BE2C (cell line): ENCODE results near the gene C2CD4D.

Source experiments
- DNase-seq: peaks from one replicate; pipeline ENCODE4 v3.0.0-alpha.2; 2020
- H3K27me3 ChIP-seq: fragments of 250-450 bp; sonication (Bioruptor Pico); 2 replicates; pipeline ENCODE4 v1.5.1; 2020; ENCODE audit warnings: mild to moderate bottlenecking
- H3K36me3 ChIP-seq: fragments of 250-450 bp; sonication (Bioruptor Pico); 2 replicates; pipeline ENCODE4 v1.5.1; 2020; ENCODE audit warnings: mild to moderate bottlenecking
- H3K4me1 ChIP-seq: fragments of 250-450 bp; sonication (Bioruptor Pico); 2 replicates; pipeline ENCODE4 v1.5.1; 2020
- H3K4me3 ChIP-seq: 2 replicates; pipeline ENCODE4 v1.5.1; 2011; ENCODE audit warnings: low read depth, low read length
- H3K9me3 ChIP-seq: fragments of 250-450 bp; sonication (Bioruptor Pico); 2 replicates; pipeline ENCODE4 v1.5.1; 2020
- CTCF ChIP-seq: IDR thresholded peaks from 2 replicates; pipeline ENCODE4 v1.5.1; 2012; ENCODE audit warnings: mild to moderate bottlenecking, low read depth, low read length

C2CD4D gene

GRCh38 chr1:151867765-151868411 is 28.3 kb upstream of the C2CD4D start:
- DNase-seq: no peak
- no peak for TF ChIP-seq CTCF
- Histone ChIP-seq H3K4me1 (no peaks in the 10 kb centered on the region), H3K4me3 (no peak overlapping the region), H3K27me3 (no peaks in the 10 kb centered on the region), H3K36me3 (no peaks in the 10 kb centered on the region), H3K9me3 (no peaks in the 10 kb centered on the region)

- DNase-seq: no peak
- H3K36me3 ChIP-seq: no peaks in the 10 kb centered on the region
- no peaks in the 10 kb centered on the region for H3K4me1 ChIP-seq
- TF ChIP-seq CTCF: no peak
- H3K4me3 ChIP-seq: no peak overlapping the region
- H3K27me3 ChIP-seq: no peaks in the 10 kb centered on the region
- no peaks in the 10 kb centered on the region for H3K9me3 ChIP-seq
Measured at GRCh38 chr1:151867321-151867720, 27.7 kb upstream of the C2CD4D start.

GRCh38 chr1:151864411-151864810 is 24.8 kb upstream of the C2CD4D start:
- Histone ChIP-seq H3K27me3 (no peaks in the 10 kb centered on the region), H3K4me1 (no peaks in the 10 kb centered on the region), H3K9me3 (no peaks in the 10 kb centered on the region), H3K4me3 (no peak overlapping the region), H3K36me3 (no peaks in the 10 kb centered on the region)
- no peak for TF ChIP-seq CTCF
- no peak for DNase-seq

GRCh38 chr1:151862604-151863003 is 23.0 kb upstream of the C2CD4D start:
- no peak for TF ChIP-seq CTCF
- H3K4me3 ChIP-seq: no peak overlapping the region
- no peaks in the 10 kb centered on the region for H3K9me3 ChIP-seq
- no peaks in the 10 kb centered on the region for H3K36me3 ChIP-seq
- H3K4me1 ChIP-seq: no peaks in the 10 kb centered on the region
- no peak for DNase-seq
- no peaks in the 10 kb centered on the region for H3K27me3 ChIP-seq

GRCh38 chr1:151860504-151861187 is 21.0 kb upstream of the C2CD4D start:
- TF ChIP-seq CTCF: no peak
- Histone ChIP-seq H3K4me1 (no peaks in the 10 kb centered on the region), H3K36me3 (no peaks in the 10 kb centered on the region), H3K4me3 (no peak overlapping the region), H3K27me3 (no peaks in the 10 kb centered on the region), H3K9me3 (no peaks in the 10 kb centered on the region)
- DNase-seq: no peak

- no peak overlapping the region for H3K4me3 ChIP-seq
- no peak for TF ChIP-seq CTCF
- no peaks in the 10 kb centered on the region for H3K36me3 ChIP-seq
- no peaks in the 10 kb centered on the region for H3K4me1 ChIP-seq
- DNase-seq: no peak
- H3K27me3 ChIP-seq: no peaks in the 10 kb centered on the region
- H3K9me3 ChIP-seq: no peaks in the 10 kb centered on the region
Measured at GRCh38 chr1:151859891-151860293, 20.3 kb upstream of the C2CD4D start.
